HG02623 (cell line): ENCODE results near the gene SLC25A20.
"Not testable (repeated sequence)": the region's sequence is repeated elsewhere in the genome, so short reads cannot be mapped to it uniquely, and the experiment has no call there.

Experiments used
- ATAC-seq: cut with Tn5 transposase; IDR thresholded peaks from one replicate; pipeline ENCODE4 v1.9.1; 2021; ENCODE audit warnings: moderate library complexity; ENCODE audit not compliant: unreplicated experiment

SLC25A20 gene

GRCh38 chr3:48847504-48848423 is 50.9 kb downstream of the SLC25A20 start, which contains the start of gene PRKAR2A:
Gene PRKAR2A (minus strand): TSS chr3:48847874. CDS start chr3:48847596, 278 bp downstream.
- ATAC-seq, result peak; percentile 82

DNA sequence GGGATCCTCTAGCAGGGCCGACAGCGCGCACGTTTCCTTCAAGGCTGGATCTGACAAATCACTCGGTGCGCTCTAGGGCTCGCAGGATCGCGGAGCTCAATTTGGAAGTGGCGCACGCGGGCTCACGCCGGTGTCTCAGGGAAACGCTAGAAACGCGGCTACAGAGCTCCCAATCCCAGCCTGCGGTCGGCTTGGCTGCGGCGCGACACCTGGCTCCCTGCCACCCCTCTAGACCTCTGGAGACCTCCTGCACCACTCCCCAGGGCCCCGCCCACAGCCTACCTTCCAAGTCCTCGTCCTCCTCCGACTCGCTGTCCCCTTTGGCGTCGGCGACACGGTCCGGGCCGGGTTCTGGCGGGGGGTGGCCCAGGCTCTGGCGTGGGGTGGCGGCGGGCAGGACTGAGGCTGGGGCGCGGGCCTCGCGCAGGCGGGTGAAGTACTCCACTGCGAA is 51.6 kb downstream of the SLC25A20 start:
- peak; percentile 23 for ATAC-seq

DNA sequence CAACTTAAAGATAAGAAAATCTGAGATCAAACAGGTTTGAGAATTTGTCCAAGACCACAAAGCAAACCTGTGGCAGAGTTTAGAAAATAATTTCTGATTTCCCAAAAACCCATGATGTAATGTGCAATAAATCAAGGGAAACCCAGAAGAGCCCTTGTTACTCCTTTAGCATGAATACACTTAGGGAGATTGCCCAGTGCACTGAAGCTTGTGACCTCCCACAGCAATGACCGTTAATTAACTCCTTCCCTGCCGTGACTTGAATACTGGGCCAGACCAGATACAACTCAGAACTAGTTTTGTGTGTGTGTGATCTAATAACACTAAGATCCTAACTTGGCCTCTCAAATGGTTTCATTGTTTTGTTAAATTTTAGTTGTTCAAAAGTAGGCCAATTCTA is 53.5 kb downstream of the SLC25A20 start:
- no peak for ATAC-seq

GRCh38 chr3:48837163-48837562 is 61.5 kb downstream of the SLC25A20 start:
- no peak for ATAC-seq

DNA sequence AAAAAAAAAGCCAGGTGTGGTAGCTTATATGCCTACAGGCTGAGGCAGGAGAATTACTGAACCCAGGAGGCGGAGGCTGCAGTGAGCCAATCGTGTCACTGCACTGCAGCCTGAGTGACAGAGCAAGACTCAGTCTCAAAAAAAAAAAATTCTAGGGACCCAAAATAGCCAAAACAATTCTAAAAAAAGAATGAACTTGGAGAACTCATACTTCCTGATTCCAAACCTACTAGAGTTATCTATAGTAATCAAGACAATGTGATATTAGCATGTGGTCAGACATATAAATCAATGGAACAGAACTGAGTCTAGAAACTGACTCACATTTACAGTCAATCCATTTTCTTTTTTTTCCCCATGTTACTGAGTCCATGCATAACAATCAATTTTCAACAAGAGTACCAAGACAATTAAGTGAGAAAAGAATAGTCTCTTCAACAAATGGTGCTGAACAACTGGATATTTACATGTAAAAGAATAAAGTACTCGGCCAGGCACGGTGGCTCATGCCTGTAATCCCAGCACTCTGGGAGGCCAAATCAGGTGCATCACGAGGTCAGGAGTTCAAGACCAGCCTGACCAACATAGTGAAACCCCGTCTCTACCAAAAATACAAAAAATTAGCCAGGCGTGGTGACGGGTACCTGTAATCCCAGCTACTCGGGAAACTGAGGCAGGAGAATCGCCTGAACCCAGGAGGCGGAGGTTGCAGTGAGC is 62.9 kb downstream of the SLC25A20 start:
- ATAC-seq, result no peak

DNA sequence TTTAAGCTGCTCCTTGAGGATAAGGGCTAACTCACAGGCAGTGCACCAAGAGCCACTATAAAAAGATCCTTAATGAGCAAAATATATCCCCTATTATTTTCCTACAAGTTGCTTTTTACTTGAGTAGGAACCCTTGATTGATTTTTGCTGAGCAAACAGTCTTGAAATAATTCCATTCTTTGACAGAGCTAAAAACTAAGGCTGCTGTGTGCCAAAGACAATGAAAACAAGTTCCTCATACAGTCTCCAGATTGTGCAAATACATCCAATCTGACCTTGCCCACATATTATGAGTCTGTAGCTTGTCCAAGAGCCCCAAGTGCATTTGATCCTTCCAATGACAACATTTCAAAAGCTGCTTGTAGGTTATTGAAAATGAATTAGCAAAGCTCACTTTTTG is 66.0 kb downstream of the SLC25A20 start:
- ATAC-seq, result no peak

DNA sequence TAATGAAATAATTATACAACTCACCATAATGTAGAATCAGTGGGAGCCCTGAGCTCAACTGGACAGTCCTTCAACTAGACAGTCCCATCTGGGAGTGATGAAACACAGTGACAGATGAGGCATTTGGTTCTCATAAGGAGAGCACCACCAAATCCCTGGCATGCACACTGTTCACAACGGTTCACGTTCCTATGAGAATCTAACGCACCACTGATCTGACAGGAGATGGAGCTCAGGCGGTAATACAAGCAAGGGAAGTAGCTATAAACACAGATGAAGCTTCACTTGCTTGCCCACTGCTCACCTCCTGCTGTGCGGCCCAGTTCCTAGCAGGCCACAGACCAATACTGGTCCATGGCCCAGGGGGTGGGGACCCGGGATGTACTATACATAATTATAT is 68.0 kb downstream of the SLC25A20 start:
- no peak for ATAC-seq

GRCh38 chr3:48829525-48829924 is 69.2 kb downstream of the SLC25A20 start:
- ATAC-seq, result not testable (repeated sequence)

DNA sequence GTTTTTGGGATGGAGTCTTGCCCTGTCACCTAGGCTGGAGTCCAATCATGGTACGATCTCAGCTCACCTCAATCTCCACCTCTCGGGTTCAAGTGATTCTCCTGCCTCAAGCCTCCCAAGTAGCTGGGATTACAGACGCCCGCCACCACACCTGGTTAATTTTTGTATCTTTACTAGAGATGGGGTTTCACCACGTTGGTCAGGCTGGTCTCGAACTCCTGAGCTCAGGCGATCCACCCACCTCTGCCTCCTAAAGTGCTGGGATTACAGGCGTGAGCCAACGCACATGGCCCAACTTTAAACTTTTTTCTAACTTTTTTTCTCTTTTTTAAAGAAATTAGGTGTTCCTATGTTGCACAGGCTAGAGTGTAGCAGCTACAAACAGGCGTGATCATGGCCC is 70.8 kb downstream of the SLC25A20 start:
- ATAC-seq, result not testable (repeated sequence)

DNA sequence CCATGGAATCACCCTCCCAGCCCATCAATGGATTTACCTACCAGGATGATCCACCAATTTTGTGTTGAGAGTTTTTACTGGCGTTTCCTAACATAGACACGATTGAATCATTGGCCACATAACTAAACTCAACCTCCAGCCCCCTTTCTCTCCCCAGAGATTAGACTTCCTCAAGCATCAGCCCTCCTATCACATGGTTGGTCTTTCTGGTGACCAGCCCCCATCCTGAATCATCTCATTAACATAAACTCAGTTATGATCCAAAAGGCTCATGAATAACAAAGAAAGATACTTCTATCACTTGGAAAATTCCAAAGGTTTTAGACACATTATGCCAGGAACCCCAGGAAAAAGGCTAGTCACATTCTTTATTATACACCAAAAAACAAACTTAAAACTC is 72.2 kb downstream of the SLC25A20 start:
- no peak for ATAC-seq

- ATAC-seq, result no peak
These were observed 77.9 kb downstream of the SLC25A20 start for GRCh38 chr3:48820612-48821324.

DNA sequence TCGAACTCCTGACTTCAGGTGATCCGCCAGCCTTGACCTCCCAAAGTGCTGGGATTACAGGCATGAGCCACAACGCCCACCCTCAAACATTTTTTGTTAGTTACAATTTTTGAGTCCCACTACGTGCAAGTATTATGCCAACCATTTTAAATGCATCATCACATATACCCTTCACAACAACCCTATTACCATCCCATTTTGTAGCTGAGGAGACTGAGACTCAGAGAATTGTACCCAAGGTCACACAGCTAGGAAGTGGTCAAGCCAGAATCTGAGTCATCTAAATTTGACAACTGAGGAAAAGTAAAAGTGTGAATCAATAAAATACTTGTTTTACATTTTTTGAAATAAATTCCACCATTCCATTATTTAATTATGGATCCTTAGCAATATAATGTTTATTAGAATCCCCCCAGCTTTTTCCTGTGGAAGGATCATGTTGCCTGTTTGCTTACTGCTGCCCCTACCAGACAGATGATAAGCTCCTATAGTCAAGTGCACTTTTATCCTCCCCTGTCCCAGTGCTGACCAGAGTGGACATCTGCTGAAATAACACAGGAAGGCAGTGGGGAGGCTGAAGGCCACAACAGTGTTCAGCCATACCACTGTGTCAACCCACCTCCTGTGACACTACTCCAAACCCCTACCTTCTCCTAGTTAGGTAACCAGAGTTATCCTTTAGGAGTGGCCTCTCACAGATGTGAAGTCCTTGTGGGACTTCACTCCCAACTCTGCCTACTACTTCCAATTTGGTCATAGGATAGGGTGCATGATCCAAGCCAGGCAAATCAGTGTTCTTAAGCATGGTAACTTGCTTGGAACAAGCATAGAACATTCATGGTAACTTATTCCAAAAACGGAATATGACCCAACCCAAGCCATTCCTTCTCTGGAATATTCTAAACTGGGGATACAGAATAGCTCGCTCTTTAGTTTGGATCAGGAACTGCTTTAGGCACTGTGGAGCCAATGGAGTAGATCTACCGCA is 79.2 kb downstream of the SLC25A20 start:
- no peak for ATAC-seq

- no peak for ATAC-seq
These were observed 87.2 kb downstream of the SLC25A20 start for GRCh38 chr3:48811524-48811923.
